HepG2 (cell line): ENCODE measurements around the gene TRPC4AP.

Experiments
- BATF2 ChIP-seq: sonication (generic); formaldehyde crosslinking; IDR thresholded peaks from 2 replicates; pipeline ENCODE4 v1.8.0; 2022; ENCODE audit warnings: mild to moderate bottlenecking, missing genetic modification reagents, moderate library complexity
- FOXK2 ChIP-seq: fragments of 450-650 bp; IDR thresholded peaks from 2 replicates; pipeline ENCODE4 v1.6.1; 2016
- RFX5 ChIP-seq: IDR thresholded peaks from 2 replicates; pipeline ENCODE4 v1.6.1; 2011; ENCODE audit warnings: low read depth, low read length, improper control_type of control experiment
- SIN3A ChIP-seq: IDR thresholded peaks from 2 replicates; pipeline ENCODE4 v1.6.1; 2011; ENCODE audit warnings: low read depth, mild to moderate bottlenecking, control low read depth, low read length, borderline replicate concordance
- ZNF660 ChIP-seq: sonication (generic); formaldehyde crosslinking; IDR thresholded peaks from 2 replicates; pipeline ENCODE4 v1.5.1; 2020; ENCODE audit warnings: mild to moderate bottlenecking, low read depth, missing genetic modification reagents, borderline replicate concordance
- TF ChIP-seq, protein P1 (sequence below): sonication (generic); formaldehyde crosslinking; IDR thresholded peaks from 2 replicates; pipeline ENCODE4 v1.5.0; 2020; ENCODE audit warnings: mild to moderate bottlenecking, missing genetic modification reagents, moderate library complexity

DNA sequence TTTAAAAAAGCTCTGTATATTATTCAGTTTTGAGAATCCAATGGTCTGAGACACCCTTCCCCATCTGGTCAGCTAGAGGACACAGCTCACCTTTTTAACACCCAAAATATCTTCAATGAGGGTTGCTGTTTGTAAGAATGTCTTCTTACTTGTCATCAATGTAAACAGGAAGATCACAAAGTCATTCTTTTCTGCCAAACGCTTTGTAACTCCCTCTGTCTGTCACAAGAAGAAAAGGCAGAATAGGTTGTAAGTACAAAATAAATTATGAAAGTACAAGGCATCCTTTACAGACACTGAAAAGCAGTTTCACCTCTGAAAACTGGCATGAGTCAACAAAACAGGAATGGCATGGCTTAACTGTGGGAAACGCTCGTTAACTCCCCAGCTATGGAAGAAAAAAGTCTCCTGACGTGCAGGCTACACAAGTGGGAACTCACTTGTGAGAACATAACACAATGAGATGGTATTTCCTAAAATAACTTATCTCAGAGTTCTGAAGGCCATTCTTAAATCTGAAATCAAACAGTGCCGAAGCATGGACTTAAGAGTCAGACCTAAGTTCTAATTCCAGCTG, 42.7 kb downstream of the TRPC4AP start:
- TF ChIP-seq RFX5 (no peak), FOXK2 (no peak), BATF2 (no peak), ZNF660 (CRISPR knock-in tag) (no peak), SIN3A (no peak)
- TF ChIP-seq, protein P1, sequence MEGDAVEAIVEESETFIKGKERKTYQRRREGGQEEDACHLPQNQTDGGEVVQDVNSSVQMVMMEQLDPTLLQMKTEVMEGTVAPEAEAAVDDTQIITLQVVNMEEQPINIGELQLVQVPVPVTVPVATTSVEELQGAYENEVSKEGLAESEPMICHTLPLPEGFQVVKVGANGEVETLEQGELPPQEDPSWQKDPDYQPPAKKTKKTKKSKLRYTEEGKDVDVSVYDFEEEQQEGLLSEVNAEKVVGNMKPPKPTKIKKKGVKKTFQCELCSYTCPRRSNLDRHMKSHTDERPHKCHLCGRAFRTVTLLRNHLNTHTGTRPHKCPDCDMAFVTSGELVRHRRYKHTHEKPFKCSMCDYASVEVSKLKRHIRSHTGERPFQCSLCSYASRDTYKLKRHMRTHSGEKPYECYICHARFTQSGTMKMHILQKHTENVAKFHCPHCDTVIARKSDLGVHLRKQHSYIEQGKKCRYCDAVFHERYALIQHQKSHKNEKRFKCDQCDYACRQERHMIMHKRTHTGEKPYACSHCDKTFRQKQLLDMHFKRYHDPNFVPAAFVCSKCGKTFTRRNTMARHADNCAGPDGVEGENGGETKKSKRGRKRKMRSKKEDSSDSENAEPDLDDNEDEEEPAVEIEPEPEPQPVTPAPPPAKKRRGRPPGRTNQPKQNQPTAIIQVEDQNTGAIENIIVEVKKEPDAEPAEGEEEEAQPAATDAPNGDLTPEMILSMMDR = no peak
